Measurements from ENCODE around the gene SYNJ1.

DNA sequence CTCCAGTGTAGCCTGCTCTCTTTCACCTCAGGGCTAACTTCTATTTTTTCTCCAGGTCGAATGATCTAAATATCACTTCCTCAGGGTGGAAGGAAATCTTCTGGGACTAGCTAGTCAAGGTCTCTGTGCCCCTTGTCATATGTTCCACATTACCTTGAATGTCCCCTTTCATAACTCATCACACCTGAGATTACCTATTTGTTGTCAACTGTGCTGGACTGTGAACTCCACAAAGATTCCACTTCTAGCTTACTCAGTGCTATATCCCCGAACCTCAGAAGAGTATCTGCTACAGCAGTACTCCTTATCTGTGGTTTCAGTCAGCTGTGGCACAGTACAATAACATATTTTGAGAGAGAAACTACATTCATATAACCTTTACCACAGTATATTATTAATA lies 14.6 kb upstream of the SYNJ1 start:
- TF ChIP-seq JUNB (IDR thresholded peaks at IDR 0.05; ENCODE audit: unreplicated experiment) (no peak), POLR2AphosphoS5 (IDR thresholded peaks at IDR 0.05; ENCODE audit: low read depth) (no peak), EZH2phosphoT487 (IDR thresholded peaks at IDR 0.05; ENCODE audit: unreplicated experiment) (no peak), EZH2 (IDR thresholded peaks at IDR 0.05; ENCODE audit: low read depth, unreplicated experiment) (no peak), CREB1 (CRISPR knock-in tag; IDR thresholded peaks at IDR 0.05; ENCODE audit: low read depth) (no peak)
- TF ChIP-seq, protein P1, sequence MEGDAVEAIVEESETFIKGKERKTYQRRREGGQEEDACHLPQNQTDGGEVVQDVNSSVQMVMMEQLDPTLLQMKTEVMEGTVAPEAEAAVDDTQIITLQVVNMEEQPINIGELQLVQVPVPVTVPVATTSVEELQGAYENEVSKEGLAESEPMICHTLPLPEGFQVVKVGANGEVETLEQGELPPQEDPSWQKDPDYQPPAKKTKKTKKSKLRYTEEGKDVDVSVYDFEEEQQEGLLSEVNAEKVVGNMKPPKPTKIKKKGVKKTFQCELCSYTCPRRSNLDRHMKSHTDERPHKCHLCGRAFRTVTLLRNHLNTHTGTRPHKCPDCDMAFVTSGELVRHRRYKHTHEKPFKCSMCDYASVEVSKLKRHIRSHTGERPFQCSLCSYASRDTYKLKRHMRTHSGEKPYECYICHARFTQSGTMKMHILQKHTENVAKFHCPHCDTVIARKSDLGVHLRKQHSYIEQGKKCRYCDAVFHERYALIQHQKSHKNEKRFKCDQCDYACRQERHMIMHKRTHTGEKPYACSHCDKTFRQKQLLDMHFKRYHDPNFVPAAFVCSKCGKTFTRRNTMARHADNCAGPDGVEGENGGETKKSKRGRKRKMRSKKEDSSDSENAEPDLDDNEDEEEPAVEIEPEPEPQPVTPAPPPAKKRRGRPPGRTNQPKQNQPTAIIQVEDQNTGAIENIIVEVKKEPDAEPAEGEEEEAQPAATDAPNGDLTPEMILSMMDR (conservative IDR thresholded peaks at IDR 0.05; ENCODE audit: low read depth in 2 of 2), result no peak
- TF ChIP-seq, protein P2, sequence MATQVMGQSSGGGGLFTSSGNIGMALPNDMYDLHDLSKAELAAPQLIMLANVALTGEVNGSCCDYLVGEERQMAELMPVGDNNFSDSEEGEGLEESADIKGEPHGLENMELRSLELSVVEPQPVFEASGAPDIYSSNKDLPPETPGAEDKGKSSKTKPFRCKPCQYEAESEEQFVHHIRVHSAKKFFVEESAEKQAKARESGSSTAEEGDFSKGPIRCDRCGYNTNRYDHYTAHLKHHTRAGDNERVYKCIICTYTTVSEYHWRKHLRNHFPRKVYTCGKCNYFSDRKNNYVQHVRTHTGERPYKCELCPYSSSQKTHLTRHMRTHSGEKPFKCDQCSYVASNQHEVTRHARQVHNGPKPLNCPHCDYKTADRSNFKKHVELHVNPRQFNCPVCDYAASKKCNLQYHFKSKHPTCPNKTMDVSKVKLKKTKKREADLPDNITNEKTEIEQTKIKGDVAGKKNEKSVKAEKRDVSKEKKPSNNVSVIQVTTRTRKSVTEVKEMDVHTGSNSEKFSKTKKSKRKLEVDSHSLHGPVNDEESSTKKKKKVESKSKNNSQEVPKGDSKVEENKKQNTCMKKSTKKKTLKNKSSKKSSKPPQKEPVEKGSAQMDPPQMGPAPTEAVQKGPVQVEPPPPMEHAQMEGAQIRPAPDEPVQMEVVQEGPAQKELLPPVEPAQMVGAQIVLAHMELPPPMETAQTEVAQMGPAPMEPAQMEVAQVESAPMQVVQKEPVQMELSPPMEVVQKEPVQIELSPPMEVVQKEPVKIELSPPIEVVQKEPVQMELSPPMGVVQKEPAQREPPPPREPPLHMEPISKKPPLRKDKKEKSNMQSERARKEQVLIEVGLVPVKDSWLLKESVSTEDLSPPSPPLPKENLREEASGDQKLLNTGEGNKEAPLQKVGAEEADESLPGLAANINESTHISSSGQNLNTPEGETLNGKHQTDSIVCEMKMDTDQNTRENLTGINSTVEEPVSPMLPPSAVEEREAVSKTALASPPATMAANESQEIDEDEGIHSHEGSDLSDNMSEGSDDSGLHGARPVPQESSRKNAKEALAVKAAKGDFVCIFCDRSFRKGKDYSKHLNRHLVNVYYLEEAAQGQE (IDR thresholded peaks at IDR 0.05; ENCODE audit: unreplicated experiment), result no peak
- TF ChIP-seq, protein P3, sequence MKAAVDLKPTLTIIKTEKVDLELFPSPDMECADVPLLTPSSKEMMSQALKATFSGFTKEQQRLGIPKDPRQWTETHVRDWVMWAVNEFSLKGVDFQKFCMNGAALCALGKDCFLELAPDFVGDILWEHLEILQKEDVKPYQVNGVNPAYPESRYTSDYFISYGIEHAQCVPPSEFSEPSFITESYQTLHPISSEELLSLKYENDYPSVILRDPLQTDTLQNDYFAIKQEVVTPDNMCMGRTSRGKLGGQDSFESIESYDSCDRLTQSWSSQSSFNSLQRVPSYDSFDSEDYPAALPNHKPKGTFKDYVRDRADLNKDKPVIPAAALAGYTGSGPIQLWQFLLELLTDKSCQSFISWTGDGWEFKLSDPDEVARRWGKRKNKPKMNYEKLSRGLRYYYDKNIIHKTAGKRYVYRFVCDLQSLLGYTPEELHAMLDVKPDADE (IDR thresholded peaks at IDR 0.05), result no peak
